HG02763 (cell line): ENCODE measurements around the gene RELB.

ENCODE experiments used
- ATAC-seq: cut with Tn5 transposase; IDR thresholded peaks from one replicate; pipeline ENCODE4 v1.9.1; 2021; ENCODE audit warnings: mild to moderate bottlenecking, moderate library complexity; ENCODE audit not compliant: unreplicated experiment

RELB gene

DNA sequence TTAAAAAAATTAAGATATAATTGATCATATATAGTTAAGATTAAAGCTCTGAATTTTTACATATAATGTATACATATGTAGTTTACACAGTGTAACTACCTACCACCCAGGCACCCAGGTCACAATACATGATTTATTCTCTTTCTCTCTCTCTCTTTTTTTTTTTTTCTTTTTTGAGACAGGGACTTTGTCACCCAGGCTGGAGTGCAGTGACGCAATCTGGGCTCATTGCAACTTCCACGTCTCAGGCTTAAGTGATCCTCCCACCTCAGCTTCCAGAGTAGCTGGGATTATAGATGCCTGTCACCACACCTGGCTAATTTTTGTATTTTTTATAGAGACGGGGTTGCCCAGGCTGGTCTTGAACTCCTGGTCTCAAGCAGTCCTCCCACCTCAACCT lies 18.8 kb downstream of the RELB start:
- no peak for ATAC-seq

- ATAC-seq: no peak
Measured at GRCh38 chr19:45021971-45022370, 20.7 kb downstream of the RELB start.

DNA sequence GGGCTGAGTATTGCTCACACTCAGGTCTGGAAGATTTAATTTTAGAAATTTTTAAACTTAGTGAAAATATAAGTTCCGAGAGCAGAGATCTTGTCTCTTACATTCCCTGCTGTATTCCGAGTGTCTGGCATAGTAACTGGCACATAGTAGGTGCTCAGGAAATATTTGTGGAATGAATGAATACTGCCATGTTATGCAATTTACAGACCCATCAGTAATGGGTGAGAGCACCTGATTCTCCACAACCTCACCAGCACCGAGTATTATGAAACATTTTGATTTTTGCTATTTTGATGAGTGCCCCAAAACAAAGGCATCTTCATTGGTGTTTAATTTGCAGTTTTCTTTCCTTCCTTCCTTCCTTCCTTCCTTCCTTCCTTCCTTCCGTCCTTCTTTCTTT lies 21.8 kb downstream of the RELB start:
- ATAC-seq: no peak

- ATAC-seq: no peak
Measured at GRCh38 chr19:45025264-45025663, 24.0 kb downstream of the RELB start.

DNA sequence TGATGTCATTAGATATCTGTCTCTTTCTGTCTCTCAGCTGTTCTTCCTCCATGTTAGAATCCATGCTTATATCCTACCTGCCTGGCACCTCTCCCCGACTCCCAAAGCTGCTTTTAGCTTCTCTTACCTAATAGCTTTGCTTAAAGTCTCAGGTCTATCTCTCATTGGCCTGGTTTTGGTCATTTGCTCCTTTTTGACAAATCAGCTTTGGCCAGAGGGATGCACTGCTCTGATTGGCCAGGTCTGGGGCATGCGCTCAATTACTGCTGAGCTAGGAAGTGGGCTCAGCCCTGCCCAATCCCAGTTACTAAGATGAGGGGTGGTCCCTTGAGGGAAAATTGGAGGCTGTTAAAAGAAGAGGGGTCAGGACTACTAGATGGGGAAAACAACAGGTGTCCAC lies 26.1 kb downstream of the RELB start:
- ATAC-seq: no peak

GRCh38 chr19:45030825-45031224 lies 29.6 kb downstream of the RELB start:
- ATAC-seq: no peak

DNA sequence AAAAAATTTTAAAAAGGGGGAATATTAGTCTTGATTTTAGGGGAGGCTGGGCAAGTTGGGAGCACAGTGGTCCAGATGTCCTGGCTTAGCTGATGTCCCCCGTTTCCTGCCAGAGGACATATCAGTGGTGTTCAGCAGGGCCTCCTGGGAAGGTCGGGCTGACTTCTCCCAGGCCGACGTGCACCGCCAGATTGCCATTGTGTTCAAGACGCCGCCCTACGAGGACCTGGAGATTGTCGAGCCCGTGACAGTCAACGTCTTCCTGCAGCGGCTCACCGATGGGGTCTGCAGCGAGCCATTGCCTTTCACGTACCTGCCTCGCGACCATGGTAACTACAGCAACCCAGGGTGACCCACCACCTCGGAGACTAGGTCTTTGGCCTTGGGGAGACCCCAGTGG lies 31.2 kb downstream of the RELB start:
- ATAC-seq: no peak

GRCh38 chr19:45035755-45036154 lies 34.5 kb downstream of the RELB start:
- ATAC-seq: no peak

DNA sequence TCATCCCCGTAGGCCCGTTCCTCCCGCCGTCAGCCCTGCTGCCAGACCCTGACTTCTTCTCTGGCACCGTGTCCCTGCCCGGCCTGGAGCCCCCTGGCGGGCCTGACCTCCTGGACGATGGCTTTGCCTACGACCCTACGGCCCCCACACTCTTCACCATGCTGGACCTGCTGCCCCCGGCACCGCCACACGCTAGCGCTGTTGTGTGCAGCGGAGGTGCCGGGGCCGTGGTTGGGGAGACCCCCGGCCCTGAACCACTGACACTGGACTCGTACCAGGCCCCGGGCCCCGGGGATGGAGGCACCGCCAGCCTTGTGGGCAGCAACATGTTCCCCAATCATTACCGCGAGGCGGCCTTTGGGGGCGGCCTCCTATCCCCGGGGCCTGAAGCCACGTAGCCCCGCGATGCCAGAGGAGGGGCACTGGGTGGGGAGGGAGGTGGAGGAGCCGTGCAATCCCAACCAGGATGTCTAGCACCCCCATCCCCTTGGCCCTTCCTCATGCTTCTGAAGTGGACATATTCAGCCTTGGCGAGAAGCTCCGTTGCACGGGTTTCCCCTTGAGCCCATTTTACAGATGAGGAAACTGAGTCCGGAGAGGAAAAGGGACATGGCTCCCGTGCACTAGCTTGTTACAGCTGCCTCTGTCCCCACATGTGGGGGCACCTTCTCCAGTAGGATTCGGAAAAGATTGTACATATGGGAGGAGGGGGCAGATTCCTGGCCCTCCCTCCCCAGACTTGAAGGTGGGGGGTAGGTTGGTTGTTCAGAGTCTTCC lies 36.3 kb downstream of the RELB start:
- ATAC-seq: no peak

DNA sequence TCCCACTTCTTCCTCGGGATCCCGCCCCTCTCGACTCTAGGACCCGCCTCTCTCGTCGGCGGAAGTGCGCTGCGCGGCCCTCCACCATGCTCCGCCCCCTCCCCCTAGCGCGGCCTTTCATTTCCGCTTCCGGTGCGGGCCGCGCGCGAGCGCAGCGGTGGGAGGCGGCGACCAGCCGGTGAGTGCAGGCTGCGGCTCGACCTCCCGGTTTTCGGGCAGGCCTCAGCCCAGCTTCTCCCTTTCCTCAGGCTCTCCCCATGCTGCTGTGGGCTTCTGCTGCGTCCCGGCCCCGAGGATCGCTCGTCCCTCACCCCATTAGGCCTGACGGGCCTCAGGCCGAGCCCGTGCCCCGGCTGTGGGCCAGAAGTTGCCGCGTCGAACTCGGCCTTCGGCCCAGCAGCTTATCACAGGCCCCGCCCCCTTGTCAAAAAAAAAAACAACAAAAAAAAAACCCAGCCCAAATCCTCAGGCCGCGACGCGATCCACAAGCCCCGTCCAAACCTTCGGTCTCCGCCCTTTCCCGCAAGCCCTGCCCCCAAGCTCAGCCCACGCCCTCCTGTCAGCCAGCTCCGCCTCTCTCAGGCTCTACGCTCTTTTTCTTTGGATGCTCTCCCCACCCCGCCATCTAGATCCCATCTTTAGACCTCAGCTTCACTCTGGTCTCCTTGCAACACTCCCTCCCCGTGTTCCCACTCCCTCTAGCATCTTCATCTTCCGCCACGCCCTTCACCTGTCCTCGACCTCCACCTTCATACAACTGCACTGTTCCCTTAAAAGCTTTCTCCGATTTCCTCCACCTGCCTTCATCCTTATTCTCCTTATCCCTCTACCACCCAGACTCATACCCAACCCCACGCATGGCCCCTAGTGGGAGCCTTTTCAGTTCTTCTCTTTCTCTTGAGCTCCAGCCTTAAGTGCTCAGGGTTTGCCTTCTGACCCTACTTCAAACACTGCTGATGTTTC lies 37.9 kb downstream of the RELB start, which contains the start of gene CLASRP:
CLASRP (plus strand) TSS at position 115 of the 963 bp plus-strand sequence. CDS start 1,168 bp downstream, outside the sequence.
- ATAC-seq: peak; percentile 81

DNA sequence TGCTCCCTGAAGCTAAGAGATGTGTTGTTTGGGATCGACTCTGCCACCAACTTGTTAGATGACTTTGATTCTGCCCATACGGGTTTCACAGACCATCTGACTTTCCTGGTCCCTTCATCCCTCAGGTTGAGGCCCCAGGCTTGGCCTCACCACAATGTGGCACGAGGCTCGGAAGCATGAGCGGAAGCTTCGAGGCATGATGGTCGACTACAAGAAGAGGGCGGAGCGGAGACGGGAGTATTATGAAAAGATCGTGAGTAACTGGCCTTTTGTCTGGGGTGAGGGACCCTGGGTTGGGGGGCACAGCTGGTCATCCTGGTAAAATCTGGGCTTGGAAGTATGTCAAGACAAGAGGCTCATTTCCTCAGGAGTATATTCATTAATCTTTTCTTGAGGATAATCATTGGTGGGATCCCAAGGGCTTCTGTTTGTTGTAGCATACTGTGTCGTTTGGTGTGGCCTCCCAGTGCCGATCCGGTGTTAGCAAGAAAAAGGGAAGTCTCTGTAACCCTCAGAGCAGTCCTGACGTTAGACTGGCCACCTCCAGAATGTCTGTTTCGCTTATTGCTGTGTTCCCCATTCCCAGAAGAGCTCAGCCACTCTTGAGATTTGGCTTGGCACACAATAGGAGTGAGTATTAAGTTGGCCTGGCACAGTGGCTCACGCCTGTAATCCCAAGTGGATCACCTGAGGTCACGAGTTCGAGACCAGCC lies 39.0 kb downstream of the RELB start:
- ATAC-seq: no peak

DNA sequence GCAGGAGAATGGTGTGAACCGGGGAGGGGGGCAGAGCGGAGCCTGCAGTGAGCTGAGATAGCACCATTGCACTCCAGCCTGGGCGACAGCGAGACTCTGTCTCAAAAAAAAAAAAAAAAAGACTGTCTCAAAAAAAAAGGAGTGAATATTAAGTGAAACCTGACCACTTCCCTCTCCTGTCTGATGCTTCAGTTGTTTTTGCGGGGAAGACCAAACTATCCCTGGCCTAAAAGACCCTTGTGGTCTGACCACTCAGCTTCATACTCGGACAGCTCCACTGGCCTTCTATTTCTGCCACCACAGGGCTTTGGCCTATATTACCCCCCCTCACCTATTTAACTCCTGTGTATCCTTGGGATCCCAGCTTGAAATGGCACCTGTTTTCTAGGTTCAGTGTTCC lies 39.9 kb downstream of the RELB start:
- ATAC-seq: no peak

DNA sequence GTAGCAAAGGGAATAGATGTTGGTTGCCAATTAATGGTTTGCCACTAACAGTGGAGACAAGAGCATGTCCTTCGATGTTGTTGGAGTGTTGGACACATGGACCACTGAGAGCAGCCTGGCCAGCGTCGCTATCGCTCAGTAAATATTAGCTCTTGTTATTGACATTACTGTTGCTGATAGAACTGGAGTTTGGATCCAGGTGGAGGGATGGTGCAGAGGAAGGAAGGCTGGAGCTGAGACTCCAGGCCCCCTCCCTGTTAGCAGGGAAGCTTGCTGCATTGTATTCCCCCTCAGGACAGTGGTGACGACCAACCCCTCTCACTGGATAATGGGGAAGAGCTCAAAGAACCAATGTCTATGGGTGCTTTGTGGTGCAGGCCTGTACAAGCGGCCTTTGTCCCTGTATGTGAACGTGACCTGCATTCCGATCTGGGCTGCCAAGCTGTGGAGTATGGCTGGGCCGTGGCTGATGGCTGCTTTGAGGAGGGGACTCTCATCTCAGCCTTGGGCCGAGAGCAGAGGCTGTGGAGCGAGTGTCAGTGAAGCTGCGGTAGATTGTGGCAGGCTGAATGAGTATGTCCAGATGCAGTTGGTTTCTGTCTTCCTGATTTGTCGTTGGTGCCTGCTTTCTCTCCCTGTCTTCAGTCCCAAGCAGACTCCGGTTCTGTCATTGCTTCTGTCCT lies 44.5 kb downstream of the RELB start:
- ATAC-seq: no peak

- no peak for ATAC-seq
Measured at GRCh38 chr19:45046355-45046754, 45.1 kb downstream of the RELB start.

- peak; percentile 62 for ATAC-seq
Measured at GRCh38 chr19:45047188-45047797, 46.0 kb downstream of the RELB start.

GRCh38 chr19:45049073-45049736 lies 47.9 kb downstream of the RELB start:
- no peak for ATAC-seq

GRCh38 chr19:45050036-45050435 lies 48.8 kb downstream of the RELB start:
- ATAC-seq: no peak

GRCh38 chr19:45051929-45052579 lies 50.8 kb downstream of the RELB start:
- no peak for ATAC-seq

DNA sequence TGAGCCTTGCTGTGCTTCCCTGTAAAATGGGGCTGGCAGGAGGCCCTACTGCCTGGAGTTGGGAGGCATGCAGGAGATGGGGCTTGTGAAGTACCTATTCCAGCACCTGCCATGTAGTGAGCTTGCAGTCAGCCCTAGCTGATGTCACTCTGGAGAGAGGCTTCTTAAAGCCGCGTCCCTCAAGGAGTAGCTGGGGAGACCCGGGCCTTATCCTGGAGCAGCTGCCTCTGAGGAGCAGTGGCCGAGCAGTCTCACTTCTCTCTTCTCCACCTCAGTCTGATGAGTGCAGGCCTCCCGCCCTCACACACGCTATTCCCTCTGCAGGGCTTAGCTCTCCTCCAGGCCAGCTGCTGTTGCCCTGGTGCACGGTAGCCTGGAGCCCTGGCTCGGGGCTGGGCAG lies 55.6 kb downstream of the RELB start:
- ATAC-seq: no peak
